ENCODE results near the gene CABP2.

The CABP2 gene

DNA sequence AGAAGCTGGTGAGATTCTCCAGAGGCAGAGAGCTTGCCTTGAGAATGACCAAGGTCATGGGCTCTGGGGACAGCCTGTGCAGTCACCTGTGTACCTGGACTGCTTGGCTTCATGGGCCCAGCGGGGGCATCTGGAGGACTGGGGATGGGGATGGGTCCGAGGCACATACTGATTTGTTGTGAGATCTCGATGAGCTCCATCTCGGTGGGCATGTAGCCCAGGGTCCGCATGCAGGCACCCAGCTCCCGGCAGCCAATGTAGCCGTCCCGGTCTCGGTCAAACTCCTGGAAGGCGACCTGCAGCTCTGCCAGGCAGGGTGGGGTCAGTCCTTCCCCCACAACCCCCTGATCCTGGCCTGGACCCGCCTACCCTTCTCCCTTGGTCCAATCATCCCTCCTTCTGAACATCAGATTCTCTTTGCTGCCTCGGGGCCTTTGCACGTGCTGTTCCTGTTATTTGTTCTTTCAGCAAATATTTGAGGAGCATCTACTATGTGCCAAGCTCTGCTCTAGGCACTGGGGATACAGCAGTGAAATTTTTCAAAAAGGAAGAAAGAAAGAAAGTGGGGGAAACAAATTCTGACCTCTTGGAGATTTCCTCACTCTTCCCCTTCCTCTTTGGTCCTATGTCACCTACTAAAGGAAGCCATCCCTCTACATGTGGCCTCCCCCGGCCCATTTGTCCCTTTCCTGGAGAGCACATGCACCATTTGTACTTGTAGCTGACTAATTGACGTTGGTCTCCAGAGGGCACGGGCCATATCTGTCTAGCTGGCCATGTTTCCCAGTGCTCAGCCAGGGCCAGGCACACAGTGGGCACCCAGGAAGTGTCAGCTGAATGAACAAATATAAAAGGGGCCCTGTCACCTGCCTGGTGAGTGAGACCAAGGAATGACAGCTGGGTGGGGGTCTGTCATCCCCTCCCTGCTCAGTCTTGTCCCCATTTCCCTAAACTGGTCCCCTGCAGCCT is 2.1 kb downstream of the CABP2 start:
- POLR2A ChIA-PET = interaction anchor here (0.6 kb wide), 1 partner anchor 178 kb away, joined by 6 read pairs; no protein-coding TSS in a partner anchor
- CTCF ChIA-PET = no interaction called here

DNA sequence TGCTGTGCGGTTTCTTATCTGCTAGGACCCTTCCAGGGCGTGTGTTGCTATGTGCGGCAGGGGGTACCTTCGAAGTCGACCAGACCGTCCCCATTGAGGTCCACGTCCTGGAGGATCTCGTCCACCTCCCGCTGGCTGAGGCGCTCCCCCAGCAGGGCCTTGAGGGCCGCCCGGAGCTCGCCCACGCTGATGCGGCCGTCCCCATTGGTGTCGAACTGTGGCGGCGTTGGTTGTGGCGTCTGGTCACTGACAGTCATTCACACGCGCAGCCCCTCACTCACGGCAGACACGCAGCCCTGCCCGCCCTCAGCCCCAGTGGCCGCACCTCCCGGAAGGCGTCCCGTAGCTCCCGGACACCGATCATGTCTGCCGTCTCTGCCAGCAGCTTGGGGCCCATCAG is 3.5 kb downstream of the CABP2 start:
- TF ChIP-seq KLF1 (tag by site-specific recombination; IDR thresholded peaks at IDR 0.05) (no peak), ZNF335 (tag by site-specific recombination; conservative IDR thresholded peaks at IDR 0.05) (no peak), FEZF1 (tag by site-specific recombination; IDR thresholded peaks at IDR 0.05) (no peak), SCRT2 (tag by site-specific recombination; IDR thresholded peaks at IDR 0.05) (no peak)
- TF ChIP-seq, protein P1, sequence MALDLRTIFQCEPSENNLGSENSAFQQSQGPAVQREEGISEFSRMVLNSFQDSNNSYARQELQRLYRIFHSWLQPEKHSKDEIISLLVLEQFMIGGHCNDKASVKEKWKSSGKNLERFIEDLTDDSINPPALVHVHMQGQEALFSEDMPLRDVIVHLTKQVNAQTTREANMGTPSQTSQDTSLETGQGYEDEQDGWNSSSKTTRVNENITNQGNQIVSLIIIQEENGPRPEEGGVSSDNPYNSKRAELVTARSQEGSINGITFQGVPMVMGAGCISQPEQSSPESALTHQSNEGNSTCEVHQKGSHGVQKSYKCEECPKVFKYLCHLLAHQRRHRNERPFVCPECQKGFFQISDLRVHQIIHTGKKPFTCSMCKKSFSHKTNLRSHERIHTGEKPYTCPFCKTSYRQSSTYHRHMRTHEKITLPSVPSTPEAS (tag by site-specific recombination; IDR thresholded peaks at IDR 0.05) = no peak
- TF ChIP-seq, protein P2, sequence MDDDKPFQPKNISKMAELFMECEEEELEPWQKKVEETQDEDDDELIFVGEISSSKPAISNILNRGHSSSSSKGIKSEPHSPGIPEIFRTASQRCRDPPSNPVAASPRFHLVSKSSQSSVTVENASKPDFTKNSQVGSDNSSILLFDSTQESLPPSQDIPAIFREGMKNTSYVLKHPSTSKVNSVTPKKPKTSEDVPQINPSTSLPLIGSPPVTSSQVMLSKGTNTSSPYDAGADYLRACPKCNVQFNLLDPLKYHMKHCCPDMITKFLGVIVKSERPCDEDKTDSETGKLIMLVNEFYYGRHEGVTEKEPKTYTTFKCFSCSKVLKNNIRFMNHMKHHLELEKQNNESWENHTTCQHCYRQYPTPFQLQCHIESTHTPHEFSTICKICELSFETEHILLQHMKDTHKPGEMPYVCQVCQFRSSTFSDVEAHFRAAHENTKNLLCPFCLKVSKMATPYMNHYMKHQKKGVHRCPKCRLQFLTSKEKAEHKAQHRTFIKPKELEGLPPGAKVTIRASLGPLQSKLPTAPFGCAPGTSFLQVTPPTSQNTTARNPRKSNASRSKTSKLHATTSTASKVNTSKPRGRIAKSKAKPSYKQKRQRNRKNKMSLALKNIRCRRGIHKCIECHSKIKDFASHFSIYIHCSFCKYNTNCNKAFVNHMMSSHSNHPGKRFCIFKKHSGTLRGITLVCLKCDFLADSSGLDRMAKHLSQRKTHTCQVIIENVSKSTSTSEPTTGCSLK (tag by site-specific recombination; IDR thresholded peaks at IDR 0.05) = no peak
- ChIA-PET POLR2A (no interaction called here), CTCF (interaction anchor here (0.8 kb wide), 1 partner anchor 33 kb away, joined by 3 read pairs; no protein-coding TSS in a partner anchor)
- Histone ChIP-seq H3K4me1 (ENCODE audit: control insufficient read depth, insufficient read depth, low read length) (no peaks in the 10 kb centered on the region), H3K4me3 (ENCODE audit: low read depth, low read length) (no peak overlapping the region), H3K9me3 (ENCODE audit: control insufficient read depth, insufficient read depth, low read depth, low read length) (no peaks in the 10 kb centered on the region), H3K36me3 (ENCODE audit: control insufficient read depth in 2 of 2, insufficient read depth in 1 of 2, low read length in 2 of 2) (no peaks in the 10 kb centered on the region), H3K27ac (ENCODE audit: extremely low read depth, low read depth, low read length) (no peak overlapping the region)

More for the DNA sequence above, 2.1 kb downstream of the CABP2 start:
- no peaks in the 10 kb centered on the region for H3K9me3 ChIP-seq (ENCODE audit: control insufficient read depth, insufficient read depth, low read depth, low read length)
- H3K36me3 ChIP-seq (ENCODE audit: control insufficient read depth in 2 of 2, insufficient read depth in 1 of 2, low read length in 2 of 2) = no peaks in the 10 kb centered on the region
- TF ChIP-seq ZFP69B (tag by site-specific recombination; IDR thresholded peaks at IDR 0.05) (no peak), ZNF623 (tag by site-specific recombination; IDR thresholded peaks at IDR 0.05) (peak; percentile 97), ZNF600 (tag by site-specific recombination; IDR thresholded peaks at IDR 0.05) (no peak), ZNF585B (tag by site-specific recombination; IDR thresholded peaks at IDR 0.05) (no peak), ZNF302 (tag by site-specific recombination; IDR thresholded peaks at IDR 0.05; ENCODE audit: low read depth) (no peak)
- H3K27ac ChIP-seq (ENCODE audit: extremely low read depth, low read depth, low read length) = no peak overlapping the region
- H3K4me1 ChIP-seq (ENCODE audit: control insufficient read depth, insufficient read depth, low read length) = no peaks in the 10 kb centered on the region
- H3K4me3 ChIP-seq (ENCODE audit: low read depth, low read length) = no peak overlapping the region

- H3K36me3 ChIP-seq (ENCODE audit: control insufficient read depth in 2 of 2, insufficient read depth in 1 of 2, low read length in 2 of 2) = no peaks in the 10 kb centered on the region
- POLR2A ChIA-PET = no interaction called here
- no peak for TF ChIP-seq ZBTB26 (tag by site-specific recombination; optimal IDR thresholded peaks at IDR 0.05)
- TF ChIP-seq ZNF701 (tag by site-specific recombination; IDR thresholded peaks at IDR 0.05) = no peak
- TF ChIP-seq ZNF19 (tag by site-specific recombination; IDR thresholded peaks at IDR 0.05; ENCODE audit: low read depth) = no peak
- no peak for TF ChIP-seq SALL2 (tag by site-specific recombination; IDR thresholded peaks at IDR 0.05; ENCODE audit: borderline replicate concordance)
- no peak for TF ChIP-seq IKZF3 (tag by site-specific recombination; IDR thresholded peaks at IDR 0.05)
- H3K9me3 ChIP-seq (ENCODE audit: control insufficient read depth, insufficient read depth, low read depth, low read length) = no peaks in the 10 kb centered on the region
- no peaks in the 10 kb centered on the region for H3K4me1 ChIP-seq (ENCODE audit: control insufficient read depth, insufficient read depth, low read length)
- CTCF ChIA-PET = interaction anchor here (0.6 to 1.3 kb wide), 2 partner anchors 12 to 38 kb away, joined by 3 to 4 read pairs; no protein-coding TSS in a partner anchor
- no peak overlapping the region for H3K4me3 ChIP-seq (ENCODE audit: low read depth, low read length)
- no peak overlapping the region for H3K27ac ChIP-seq (ENCODE audit: extremely low read depth, low read depth, low read length)
These were observed 5.3 kb downstream of the CABP2 start for GRCh38 chr11:67517784-67518552.

All from HEK293 (cell line).